GM12878 (cell line): Measurements from ENCODE around the gene SNRPA. TPM values are rescaled to one million over a fixed set of nuclear protein-coding genes. Genes with fewer than 3 reads are reported as not detected.

Experiments used
- BACH1 ChIP-seq: fragments of 450-650 bp; IDR thresholded peaks from 2 replicates; pipeline ENCODE4 v1.6.1; 2017; ENCODE audit warnings: mild to moderate bottlenecking, borderline replicate concordance
- DPF2 ChIP-seq: fragments of 450-650 bp; IDR thresholded peaks from 2 replicates; pipeline ENCODE4 v1.6.1; 2017; ENCODE audit warnings: mild to moderate bottlenecking
- EGR1 ChIP-seq, 2 experiments: IDR thresholded peaks; 1 replicate in 1 of 2; 2 replicates in 1 of 2; pipeline ENCODE4 v1.6.1; 2011 to 2012; ENCODE audit warnings: low read depth in 2 of 2, low read length in 2 of 2, borderline replicate concordance in 1 of 2, mild to moderate bottlenecking in 1 of 2, moderate library complexity in 1 of 2
- ELK1 ChIP-seq: IDR thresholded peaks from 2 replicates; pipeline ENCODE4 v1.6.1; 2012; ENCODE audit warnings: low read depth, low read length, improper control_type of control experiment
- GATAD2B ChIP-seq: fragments of 450-650 bp; conservative IDR thresholded peaks from 2 replicates; pipeline ENCODE4 v1.6.1; 2017; ENCODE audit warnings: low read depth, mild to moderate bottlenecking, moderate library complexity
- IRF3 ChIP-seq: fragments of 450-650 bp; IDR thresholded peaks from 2 replicates; pipeline ENCODE4 v1.6.1; 2014; ENCODE audit warnings: mild to moderate bottlenecking
- LARP7 ChIP-seq: fragments of 450-650 bp; IDR thresholded peaks from 2 replicates; pipeline ENCODE4 v1.6.1; 2017; ENCODE audit warnings: mild to moderate bottlenecking
- MYB ChIP-seq: fragments of 150-350 bp; IDR thresholded peaks from 2 replicates; pipeline ENCODE4 v1.6.1; 2014; ENCODE audit warnings: mild to moderate bottlenecking, low read depth, low read length, borderline replicate concordance
- NBN ChIP-seq: fragments of 450-650 bp; IDR thresholded peaks from 2 replicates; pipeline ENCODE4 v1.6.1; 2016
- NKRF ChIP-seq: fragments of 450-650 bp; conservative IDR thresholded peaks from 2 replicates; pipeline ENCODE4 v1.6.1; 2017; ENCODE audit warnings: mild to moderate bottlenecking, moderate library complexity
- POLR2AphosphoS2 ChIP-seq: IDR thresholded peaks from 2 replicates; pipeline ENCODE4 v1.6.1; 2011; ENCODE audit warnings: low read depth, mild to moderate bottlenecking, low read length, improper control_type of control experiment, moderate library complexity
- POLR2AphosphoS5 ChIP-seq: IDR thresholded peaks from 2 replicates; pipeline ENCODE4 v1.6.1; 2011; ENCODE audit warnings: mild to moderate bottlenecking, low read length, inconsistent platforms
- RAD21 ChIP-seq: IDR thresholded peaks from 2 replicates; pipeline ENCODE4 v1.6.1; 2011; ENCODE audit warnings: mild to moderate bottlenecking, low read depth, low read length, moderate library complexity; ENCODE audit not compliant: insufficient read depth
- ZNF384 ChIP-seq: IDR thresholded peaks from 2 replicates; pipeline ENCODE4 v1.6.1; 2012; ENCODE audit warnings: low read depth, mild to moderate bottlenecking, low read length, improper control_type of control experiment, borderline replicate concordance
- polyA plus RNA-seq, 11 experiments: library from polyadenylated mRNA; depleted of rRNA in 4 of 11; unstranded in 6 of 11; stranded (reverse) in 5 of 11; fragments of >200 nt; fragmentation: Nextera tagmentation in 4 of 11; fragmentation: Illumina TruSeq in 1 of 11; extraction: Ambion mirVana in 4 of 11; extraction: Trizol in 1 of 11; gene quantifications; 1 replicate in 1 of 11; 2 replicates in 10 of 11; pipeline versions ENCODE4 v1.2.1 to v1.2.3, GENCODE V29; 2011 to 2016; ENCODE audit warnings: inconsistent platforms in 2 of 11, missing spikeins in 2 of 11, low read depth in 1 of 11
- total RNA-seq, 4 experiments: library from RNA; depleted of rRNA in 3 of 4; stranded (reverse); fragments of >200 nt in 3 of 4; fragmentation: Illumina TruSeq in 1 of 4; extraction: Trizol in 1 of 4; gene quantifications; 2 replicates each; pipeline versions ENCODE4 v1.2.1 to v1.2.3, GENCODE V29; 2013 to 2021

Gene SNRPA
- total and polyA plus RNA-seq, 10 of the 15 experiments (the other 5 are each of a cell fraction or from before 2014, with no cell fraction given) = 14.8 to 299 (median 202) TPM

GRCh38 chr19:40799558-40800338 lies 48.7 kb downstream of the SNRPA start (continued):
- peak; percentile 45; the same call in 1 of the 2 replicates for TF ChIP-seq NKRF
- no peak for TF ChIP-seq BACH1
- no peak for TF ChIP-seq IRF3
- TF ChIP-seq POLR2AphosphoS5 = peak; percentile 54; the same call in 1 of the 2 replicates
- TF ChIP-seq EGR1 (IDR thresholded peaks at IDR 0.05; ENCODE audit: borderline replicate concordance in 1 of 2, low read depth in 2 of 2, low read length in 2 of 2) = peak in 1 of 2 experiments; percentile 77; a peak in 2 of 3 replicates
- peak; percentile 46; the same call in 1 of the 2 replicates for TF ChIP-seq DPF2
- no peak for TF ChIP-seq MYB
- TF ChIP-seq ZNF384 = no peak
- TF ChIP-seq LARP7 = 0 out of 2 replicates have a peak, but pooled peaks have one; percentile 39
- no peak for TF ChIP-seq RAD21
- TF ChIP-seq ELK1 = no peak
- TF ChIP-seq POLR2AphosphoS2 = 0 out of 2 replicates have a peak, but pooled peaks have one; percentile 18
- peak; percentile 47 for TF ChIP-seq GATAD2B
- 0 out of 2 replicates have a peak, but pooled peaks have one; percentile 17 for TF ChIP-seq NBN
- TF ChIP-seq, all 136 proteins: peak for 8
